Calu3 (cell line): ENCODE results near the gene PDE10A. TPM values are rescaled to one million over a fixed set of nuclear protein-coding genes. Genes with fewer than 3 reads are reported as not detected.

Experiments used
- BruUV-seq: library from RNA; stranded (reverse); fragments of 400-500 nt; replicated peaks from 2 replicates; lab custom pipeline; 2021; lab: Mats Ljungman, UMichigan
- CTCF ChIA-PET: fragments of 300-600 bp; sonication (Branson Sonifier 250); formaldehyde crosslinking; loops from one replicate; lab custom pipeline; 2022; ENCODE audit warnings: antibody characterized with exemption; lab: Charles Lee
- DNase-seq: peaks from one replicate; pipeline ENCODE4 v3.0.0; 2022
- H3K27ac Mint-ChIP-seq: one replicate; pipeline ENCODE4 v1.8.0; 2022; ENCODE audit warnings: mixed read lengths; ENCODE audit not compliant: unreplicated experiment
- H3K27me3 Mint-ChIP-seq: one replicate; pipeline ENCODE4 v1.8.0; 2022; ENCODE audit warnings: mixed read lengths; ENCODE audit not compliant: unreplicated experiment
- H3K36me3 Mint-ChIP-seq: one replicate; pipeline ENCODE4 v1.8.0; 2022; ENCODE audit warnings: mild to moderate bottlenecking, moderate library complexity, mixed read lengths; ENCODE audit not compliant: insufficient read depth, unreplicated experiment
- H3K4me1 Mint-ChIP-seq: one replicate; pipeline ENCODE4 v1.8.0; 2022; ENCODE audit warnings: mild to moderate bottlenecking, low read depth, mixed read lengths; ENCODE audit not compliant: unreplicated experiment
- H3K4me3 Mint-ChIP-seq: one replicate; pipeline ENCODE4 v1.8.0; 2022; ENCODE audit warnings: mild to moderate bottlenecking, low read depth, moderate library complexity, mixed read lengths; ENCODE audit not compliant: unreplicated experiment
- H3K9me3 Mint-ChIP-seq: one replicate; pipeline ENCODE4 v1.8.0; 2022; ENCODE audit warnings: low read depth, mixed read lengths; ENCODE audit not compliant: unreplicated experiment
- intact Hi-C: fragments of 100-400 bp; cut with micrococcal nuclease; formaldehyde crosslinking; loops from one replicate; pipeline ENCODE4 v1.10.0; 2022; ENCODE audit not compliant: unreplicated experiment
- total RNA-seq: library from RNA; stranded (reverse); gene quantifications from 2 replicates; pipeline ENCODE4 v1.2.3, GENCODE V29; 2022
- TF ChIP-seq, protein P1 (sequence below): fragments of 200-600 bp; IDR thresholded peaks from one replicate; pipeline ENCODE4 v1.8.0; 2022; ENCODE audit warnings: antibody characterized with exemption; ENCODE audit not compliant: unreplicated experiment

The PDE10A gene
- total RNA-seq, 1 experiment from 2014 or later: 22.5 TPM

DNA sequence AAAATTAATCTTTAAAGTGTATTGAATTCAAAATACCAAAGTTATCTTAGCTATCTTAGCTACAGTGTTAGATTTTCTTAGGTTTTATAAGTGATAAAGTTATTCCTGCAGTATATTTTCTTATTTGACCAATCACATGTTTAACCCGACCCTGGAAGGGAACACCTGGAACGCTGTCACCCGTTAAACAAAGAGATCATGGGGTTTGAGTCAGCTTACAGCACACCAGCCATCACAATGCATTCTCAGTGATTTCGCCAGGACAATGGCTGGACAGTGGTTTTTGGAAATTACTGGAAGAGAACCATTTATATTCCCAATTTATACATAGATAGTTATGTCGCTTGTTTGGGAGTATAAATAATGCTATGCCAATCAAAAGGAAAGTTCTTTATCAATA, 364.2 kb downstream of the PDE10A start:
- no peak for DNase-seq
- H3K27me3 Mint-ChIP-seq: no peaks in the 10 kb centered on the region
- H3K4me3 Mint-ChIP-seq: no peak overlapping the region
- peaks cover 2% of the 10 kb centered on the region for H3K9me3 Mint-ChIP-seq
- TF ChIP-seq, protein P1, sequence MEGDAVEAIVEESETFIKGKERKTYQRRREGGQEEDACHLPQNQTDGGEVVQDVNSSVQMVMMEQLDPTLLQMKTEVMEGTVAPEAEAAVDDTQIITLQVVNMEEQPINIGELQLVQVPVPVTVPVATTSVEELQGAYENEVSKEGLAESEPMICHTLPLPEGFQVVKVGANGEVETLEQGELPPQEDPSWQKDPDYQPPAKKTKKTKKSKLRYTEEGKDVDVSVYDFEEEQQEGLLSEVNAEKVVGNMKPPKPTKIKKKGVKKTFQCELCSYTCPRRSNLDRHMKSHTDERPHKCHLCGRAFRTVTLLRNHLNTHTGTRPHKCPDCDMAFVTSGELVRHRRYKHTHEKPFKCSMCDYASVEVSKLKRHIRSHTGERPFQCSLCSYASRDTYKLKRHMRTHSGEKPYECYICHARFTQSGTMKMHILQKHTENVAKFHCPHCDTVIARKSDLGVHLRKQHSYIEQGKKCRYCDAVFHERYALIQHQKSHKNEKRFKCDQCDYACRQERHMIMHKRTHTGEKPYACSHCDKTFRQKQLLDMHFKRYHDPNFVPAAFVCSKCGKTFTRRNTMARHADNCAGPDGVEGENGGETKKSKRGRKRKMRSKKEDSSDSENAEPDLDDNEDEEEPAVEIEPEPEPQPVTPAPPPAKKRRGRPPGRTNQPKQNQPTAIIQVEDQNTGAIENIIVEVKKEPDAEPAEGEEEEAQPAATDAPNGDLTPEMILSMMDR: no peak
- no peaks in the 10 kb centered on the region for H3K4me1 Mint-ChIP-seq
- BruUV-seq: no TSS peak
- H3K27ac Mint-ChIP-seq: no peak overlapping the region
- CTCF ChIA-PET: no interaction called here
- no peaks in the 10 kb centered on the region for H3K36me3 Mint-ChIP-seq
- intact Hi-C loops: no loop called here

- TF ChIP-seq, protein P1: no peak
- CTCF ChIA-PET: no interaction called here
- no TSS peak for BruUV-seq
- DNase-seq: no peak
- peaks cover 2% of the 10 kb centered on the region for H3K9me3 Mint-ChIP-seq
- H3K27ac Mint-ChIP-seq: no peak overlapping the region
- H3K36me3 Mint-ChIP-seq: no peaks in the 10 kb centered on the region
- no peak overlapping the region for H3K4me3 Mint-ChIP-seq
- intact Hi-C loops: no loop called here
- no peaks in the 10 kb centered on the region for H3K4me1 Mint-ChIP-seq
- no peaks in the 10 kb centered on the region for H3K27me3 Mint-ChIP-seq
These were observed 364.6 kb downstream of the PDE10A start for GRCh38 chr6:165298402-165298801.

DNA sequence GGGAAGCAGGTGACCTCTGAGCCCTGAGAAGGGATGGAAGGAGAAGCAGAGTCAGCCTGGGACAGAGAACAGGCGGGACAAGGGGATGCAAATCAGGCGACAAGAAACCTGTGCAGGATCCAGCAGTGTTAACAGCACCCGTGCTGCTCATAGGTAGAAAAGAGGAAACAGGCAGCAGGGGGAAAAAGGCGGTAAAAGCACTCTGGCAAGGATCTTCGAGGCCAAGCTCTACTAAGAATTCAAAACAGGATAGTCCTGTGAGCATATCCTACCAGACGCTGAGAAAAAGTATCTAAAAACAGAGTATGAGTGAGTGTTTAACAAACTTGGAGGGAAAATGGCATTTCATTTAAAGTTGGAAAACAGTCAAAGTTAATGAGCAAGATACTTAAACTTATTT, 370.4 kb downstream of the PDE10A start:
- CTCF ChIA-PET: no interaction called here
- no peak overlapping the region for H3K27ac Mint-ChIP-seq
- BruUV-seq: no TSS peak

More for the DNA sequence above, 370.4 kb downstream of the PDE10A start:
- intact Hi-C loops: no loop called here
- H3K36me3 Mint-ChIP-seq: no peaks in the 10 kb centered on the region
- no peak for DNase-seq
- H3K9me3 Mint-ChIP-seq: peaks cover 4% of the 10 kb centered on the region
- no peaks in the 10 kb centered on the region for H3K27me3 Mint-ChIP-seq
- no peak overlapping the region for H3K4me3 Mint-ChIP-seq
- H3K4me1 Mint-ChIP-seq: no peaks in the 10 kb centered on the region
- TF ChIP-seq, protein P1: no peak
